Cardiac fibroblast (primary cell): ENCODE measurements around the gene ACOX3.
A peak's percentile ranks its signal among the peaks of the same experiment; 100 is the strongest.
"Not testable (repeated sequence)": the region's sequence is repeated elsewhere in the genome, so short reads cannot be mapped to it uniquely, and the experiment has no call there.

Experiments used
- DNase-seq, 2 donors: peaks; one replicate each; pipeline versions ENCODE4 v3.0.0 to v3.0.0-alpha.2; 2010; ENCODE audit warnings: low read depth in 2 of 2
- H3K4me3 ChIP-seq, 2 donors: replicated peaks in 1 of 2; 1 replicate in 1 of 2; 2 replicates in 1 of 2; pipeline ENCODE4 v1.5.1; 2011; ENCODE audit warnings: low read depth in 2 of 2, low read length in 2 of 2, mild to moderate bottlenecking in 2 of 2, moderate library complexity in 1 of 2
- TF ChIP-seq, protein P1 (sequence below): IDR thresholded peaks from one replicate; pipeline ENCODE4 v1.5.1; 2011; ENCODE audit warnings: low read depth, mild to moderate bottlenecking, low read length, inconsistent platforms

ACOX3 gene

DNA sequence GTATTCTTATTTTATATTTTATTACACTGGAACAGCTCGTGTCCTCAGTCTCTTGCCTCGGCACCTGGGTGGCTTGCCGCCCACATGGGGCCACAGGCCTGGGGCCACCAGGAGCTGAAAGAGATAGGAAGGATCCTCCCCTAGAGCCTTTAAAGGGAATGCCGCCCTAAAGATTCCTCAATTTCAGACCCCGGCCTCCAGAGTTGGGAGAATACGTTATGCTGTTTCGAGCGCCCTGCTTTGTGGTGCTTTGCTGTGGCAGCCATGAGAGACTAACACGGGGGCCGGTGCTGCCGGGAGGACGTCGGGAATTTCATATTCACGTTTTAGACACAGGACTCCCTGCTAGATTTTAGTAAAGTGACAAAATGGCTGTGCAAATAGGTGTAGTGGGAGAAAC is 33.2 kb downstream of the ACOX3 start:
- TF ChIP-seq, protein P1, sequence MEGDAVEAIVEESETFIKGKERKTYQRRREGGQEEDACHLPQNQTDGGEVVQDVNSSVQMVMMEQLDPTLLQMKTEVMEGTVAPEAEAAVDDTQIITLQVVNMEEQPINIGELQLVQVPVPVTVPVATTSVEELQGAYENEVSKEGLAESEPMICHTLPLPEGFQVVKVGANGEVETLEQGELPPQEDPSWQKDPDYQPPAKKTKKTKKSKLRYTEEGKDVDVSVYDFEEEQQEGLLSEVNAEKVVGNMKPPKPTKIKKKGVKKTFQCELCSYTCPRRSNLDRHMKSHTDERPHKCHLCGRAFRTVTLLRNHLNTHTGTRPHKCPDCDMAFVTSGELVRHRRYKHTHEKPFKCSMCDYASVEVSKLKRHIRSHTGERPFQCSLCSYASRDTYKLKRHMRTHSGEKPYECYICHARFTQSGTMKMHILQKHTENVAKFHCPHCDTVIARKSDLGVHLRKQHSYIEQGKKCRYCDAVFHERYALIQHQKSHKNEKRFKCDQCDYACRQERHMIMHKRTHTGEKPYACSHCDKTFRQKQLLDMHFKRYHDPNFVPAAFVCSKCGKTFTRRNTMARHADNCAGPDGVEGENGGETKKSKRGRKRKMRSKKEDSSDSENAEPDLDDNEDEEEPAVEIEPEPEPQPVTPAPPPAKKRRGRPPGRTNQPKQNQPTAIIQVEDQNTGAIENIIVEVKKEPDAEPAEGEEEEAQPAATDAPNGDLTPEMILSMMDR: no peak
- H3K4me3 ChIP-seq: no peak overlapping the region
- no peak for DNase-seq

- H3K4me3 ChIP-seq: not testable (repeated sequence)
Observed at GRCh38 chr4:8406887-8407286, 33.6 kb downstream of the ACOX3 start.

GRCh38 chr4:8405516-8405875 is 35.0 kb downstream of the ACOX3 start:
- no peak for DNase-seq
- TF ChIP-seq, protein P1: no peak
- no peak overlapping the region for H3K4me3 ChIP-seq

More at GRCh38 chr4:8406887-8407286, 33.6 kb downstream of the ACOX3 start:
- TF ChIP-seq, protein P1: peak; percentile 30
- peak; percentile 47 to 51 for DNase-seq

- no peak for DNase-seq
- H3K4me3 ChIP-seq: no peak overlapping the region
- TF ChIP-seq, protein P1: no peak
Observed at GRCh38 chr4:8404791-8405515, 35.6 kb downstream of the ACOX3 start.

DNA sequence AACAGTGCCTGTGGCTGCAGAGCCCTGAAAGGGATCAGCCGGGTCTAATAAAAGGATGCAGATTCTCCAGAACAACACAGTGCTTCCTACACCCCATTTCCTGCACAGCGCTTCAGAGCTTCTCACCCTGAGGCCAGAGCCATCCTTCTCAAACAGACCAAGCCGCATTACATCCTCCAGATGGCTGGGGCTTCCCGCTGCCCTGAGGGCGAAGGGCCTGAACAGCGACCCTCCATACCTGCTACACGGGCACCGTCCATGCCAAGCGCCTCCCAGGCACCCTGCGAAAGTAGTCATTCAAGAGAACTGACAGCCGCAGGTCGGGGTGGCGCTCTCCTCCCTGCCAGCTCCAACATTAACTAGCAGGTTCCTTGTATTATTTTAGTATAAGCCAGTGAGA is 36.5 kb downstream of the ACOX3 start:
- DNase-seq: no peak
- TF ChIP-seq, protein P1: no peak
- no peak overlapping the region for H3K4me3 ChIP-seq

DNA sequence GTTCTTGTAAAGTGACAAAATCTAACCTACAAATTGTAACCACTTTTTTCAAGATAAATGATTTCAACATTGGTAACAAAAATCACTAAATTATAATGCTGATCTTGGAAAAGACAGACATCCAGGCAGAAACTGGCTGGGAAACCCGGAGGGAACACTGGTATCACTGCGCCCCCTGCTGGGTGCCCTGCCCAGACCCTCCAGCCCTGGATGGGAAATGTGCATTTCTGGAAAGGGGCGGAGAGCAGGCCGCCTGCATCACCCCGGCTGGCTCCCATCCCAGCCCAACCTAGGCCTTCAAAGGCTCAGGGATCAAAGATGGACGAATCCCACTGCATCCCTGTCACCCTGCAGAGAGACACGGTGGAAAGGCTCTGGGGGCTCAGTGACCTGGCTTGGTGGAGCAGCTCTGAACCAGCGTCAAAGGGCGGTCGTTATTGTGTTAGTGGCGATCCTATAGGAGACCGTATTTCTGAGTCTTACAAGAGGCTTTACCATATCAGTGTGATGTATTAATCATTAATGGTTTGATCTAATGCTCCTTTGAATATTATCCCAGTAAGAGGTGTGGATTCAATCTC is 37.3 kb downstream of the ACOX3 start:
- TF ChIP-seq, protein P1: peak; percentile 93
- no peak overlapping the region for H3K4me3 ChIP-seq
- DNase-seq: peak; percentile 86 to 88

- TF ChIP-seq, protein P1: no peak
- no peak overlapping the region for H3K4me3 ChIP-seq
- no peak for DNase-seq
Observed at GRCh38 chr4:8402640-8403039, 37.9 kb downstream of the ACOX3 start.
